Astrocyte of the cerebellum (primary cell): Measurements from ENCODE around the gene COL23A1.

Experiments
- DNase-seq: peaks from one replicate; pipeline ENCODE4 v3.0.0-alpha.2; 2011; ENCODE audit warnings: low read depth
- H3K4me3 ChIP-seq: 2 replicates; pipeline ENCODE4 v1.5.1; 2011; ENCODE audit warnings: mild to moderate bottlenecking, low read depth, low read length, moderate library complexity
- CTCF ChIP-seq: IDR thresholded peaks from 2 replicates; pipeline ENCODE4 v1.5.1; 2012; ENCODE audit warnings: low read length, low read depth, moderate library complexity, mild to moderate bottlenecking; ENCODE audit errors: missing control alignments
- in situ Hi-C: cut with HindIII; loops from 2 replicates; pipeline ENCODE4 v1.10.0; 2017; ENCODE audit warnings: low sequenced_read_pairs

The COL23A1 gene

GRCh38 chr5:178355671-178356070 lies 234.5 kb downstream of the COL23A1 start:
- no peak overlapping the region for H3K4me3 ChIP-seq
- in situ Hi-C loops: no loop called here
- no peak for TF ChIP-seq CTCF
- DNase-seq: no peak

GRCh38 chr5:178353461-178353860 lies 236.7 kb downstream of the COL23A1 start:
- DNase-seq: no peak
- in situ Hi-C loops: no loop called here
- H3K4me3 ChIP-seq: no peak overlapping the region
- TF ChIP-seq CTCF: no peak

GRCh38 chr5:178352035-178352349 lies 238.2 kb downstream of the COL23A1 start:
- in situ Hi-C loops: no loop called here
- TF ChIP-seq CTCF: no peak
- no peak for DNase-seq
- no peak overlapping the region for H3K4me3 ChIP-seq

GRCh38 chr5:178351221-178352034 lies 238.8 kb downstream of the COL23A1 start:
- no peak for TF ChIP-seq CTCF
- in situ Hi-C loops: no loop called here
- DNase-seq: no peak
- H3K4me3 ChIP-seq: no peak overlapping the region

DNA sequence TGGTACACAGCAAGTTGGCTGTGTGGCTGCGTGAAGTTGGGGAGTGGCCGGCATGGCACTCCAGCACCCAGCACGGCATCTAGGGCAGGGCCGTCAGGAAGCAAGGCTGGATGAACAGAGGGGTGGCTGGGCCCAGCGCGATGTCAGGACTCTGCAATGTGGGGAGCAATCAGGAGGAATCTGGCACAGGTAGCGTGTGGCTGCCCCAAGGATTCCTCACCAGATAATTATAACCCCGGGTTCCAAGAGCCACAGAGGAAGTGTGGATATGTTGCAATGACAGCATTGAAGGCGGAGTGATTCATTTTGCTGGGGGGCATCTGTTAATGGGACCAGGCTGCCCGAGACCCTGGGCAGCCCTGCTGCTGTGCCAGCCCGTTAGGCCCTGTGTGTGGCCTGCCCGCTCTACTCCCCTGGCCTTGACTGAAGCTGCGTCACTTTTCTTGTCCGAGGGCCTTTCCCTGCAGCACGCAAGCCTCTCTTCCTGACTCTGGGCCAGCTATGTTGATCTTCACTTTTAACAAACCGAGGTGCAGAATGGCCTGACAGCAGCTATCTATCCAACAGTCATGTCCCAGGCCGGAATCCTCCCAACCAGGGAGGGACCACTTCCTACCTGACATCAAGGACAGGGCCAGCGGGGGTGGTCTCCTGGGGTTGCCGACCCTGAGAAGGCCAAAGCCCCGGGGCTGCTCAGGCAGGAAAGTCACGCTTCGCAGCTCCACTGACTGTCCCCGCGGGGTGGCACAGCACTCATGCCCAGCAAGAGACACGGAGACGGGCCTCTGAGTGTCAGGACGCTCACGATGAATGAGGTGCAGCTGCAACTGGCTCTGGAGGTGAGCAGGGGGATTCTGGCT lies 239.6 kb downstream of the COL23A1 start:
- H3K4me3 ChIP-seq: no peak overlapping the region
- no peak for DNase-seq
- in situ Hi-C loops: no loop called here
- no peak for TF ChIP-seq CTCF

DNA sequence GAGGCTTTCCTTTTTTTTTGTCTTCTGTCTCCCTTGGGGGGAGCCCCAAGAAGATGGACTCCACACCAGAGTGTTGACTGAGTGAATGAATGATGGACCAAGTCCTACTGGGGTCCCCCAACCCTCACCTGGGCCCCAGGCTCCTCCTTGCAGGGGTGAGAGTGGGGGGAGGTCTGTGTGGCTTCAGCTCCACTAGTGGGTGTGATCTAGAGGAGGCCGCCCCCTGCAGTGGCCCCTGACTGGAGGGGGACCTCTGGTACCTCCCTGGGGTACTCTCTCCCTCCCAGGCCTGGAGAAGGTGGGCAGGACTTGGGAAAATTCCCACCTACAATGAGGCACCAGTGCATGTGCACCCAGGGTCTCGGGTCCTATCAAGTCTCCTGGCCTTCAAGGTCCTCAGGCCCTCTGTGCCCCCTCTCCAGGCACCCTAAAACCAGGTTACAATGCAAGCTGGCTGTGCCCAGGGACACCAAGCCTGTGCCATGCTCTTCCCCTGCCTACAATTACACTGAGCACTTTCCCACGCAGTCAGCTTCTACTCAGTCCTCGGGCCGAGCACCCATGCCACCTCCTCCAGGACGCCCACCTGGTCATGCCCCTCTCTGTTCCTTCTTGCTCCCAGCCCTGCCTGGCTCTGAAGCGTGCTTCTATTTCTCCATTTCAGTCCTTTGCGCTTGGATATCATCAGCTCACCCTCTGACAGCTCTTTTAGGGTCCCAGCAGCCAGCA lies 240.4 kb downstream of the COL23A1 start:
- in situ Hi-C loops: no loop called here
- no peak for DNase-seq
- H3K4me3 ChIP-seq: no peak overlapping the region
- no peak for TF ChIP-seq CTCF
